HuH-7 (cell line): ENCODE measurements around the gene CHIT1.

Source experiments
- DNase-seq: peaks from one replicate; pipeline ENCODE4 v3.0.0; 2011; ENCODE audit warnings: low spot score

The CHIT1 gene

DNA sequence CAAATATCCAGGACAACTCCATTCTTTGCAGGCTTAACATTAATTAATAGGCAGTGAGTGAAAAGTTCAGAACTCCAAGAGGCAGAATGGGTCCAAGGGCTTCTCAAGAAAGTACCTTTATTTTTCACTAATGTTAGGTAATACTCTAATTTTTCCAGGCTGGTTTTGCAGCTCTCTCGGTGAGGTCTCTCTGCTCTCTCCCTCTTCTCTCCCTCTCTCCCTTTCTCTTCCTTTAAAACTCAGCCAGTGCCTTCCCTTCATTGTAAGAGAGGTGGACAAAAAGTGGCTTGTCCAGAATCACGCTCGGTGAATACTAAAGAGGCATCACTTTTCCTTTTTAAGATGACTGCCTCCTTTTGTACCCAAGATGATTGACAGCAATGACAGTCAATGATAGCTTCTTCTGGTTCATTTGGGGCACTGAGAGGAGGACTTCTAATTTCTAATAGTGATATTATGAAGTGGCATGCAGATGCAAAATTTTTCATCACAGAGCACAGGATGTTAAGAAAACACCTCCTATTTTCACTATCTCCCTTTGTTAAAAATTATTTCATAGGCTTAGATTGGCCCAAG, 41.7 kb downstream of the CHIT1 start:
- no peak for DNase-seq

DNA sequence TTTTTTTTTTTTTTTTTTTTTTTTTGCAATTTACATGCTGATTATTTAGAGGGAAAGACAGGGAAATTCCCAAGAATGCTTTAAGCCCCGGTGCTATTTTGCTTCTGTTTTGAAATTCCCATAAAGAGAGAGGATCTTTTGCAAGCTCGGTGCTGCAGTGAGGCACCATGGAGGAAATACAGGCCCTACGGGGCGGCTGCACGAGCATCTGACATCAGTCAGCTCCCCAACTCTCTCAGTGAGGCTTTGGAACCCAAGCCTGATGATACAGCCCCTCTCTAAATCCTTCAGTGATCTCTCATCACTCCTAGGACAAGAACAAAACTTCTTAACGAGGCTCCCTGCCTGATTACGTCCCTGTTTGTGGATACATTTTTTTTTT, 42.2 kb downstream of the CHIT1 start:
- no peak for DNase-seq

DNA sequence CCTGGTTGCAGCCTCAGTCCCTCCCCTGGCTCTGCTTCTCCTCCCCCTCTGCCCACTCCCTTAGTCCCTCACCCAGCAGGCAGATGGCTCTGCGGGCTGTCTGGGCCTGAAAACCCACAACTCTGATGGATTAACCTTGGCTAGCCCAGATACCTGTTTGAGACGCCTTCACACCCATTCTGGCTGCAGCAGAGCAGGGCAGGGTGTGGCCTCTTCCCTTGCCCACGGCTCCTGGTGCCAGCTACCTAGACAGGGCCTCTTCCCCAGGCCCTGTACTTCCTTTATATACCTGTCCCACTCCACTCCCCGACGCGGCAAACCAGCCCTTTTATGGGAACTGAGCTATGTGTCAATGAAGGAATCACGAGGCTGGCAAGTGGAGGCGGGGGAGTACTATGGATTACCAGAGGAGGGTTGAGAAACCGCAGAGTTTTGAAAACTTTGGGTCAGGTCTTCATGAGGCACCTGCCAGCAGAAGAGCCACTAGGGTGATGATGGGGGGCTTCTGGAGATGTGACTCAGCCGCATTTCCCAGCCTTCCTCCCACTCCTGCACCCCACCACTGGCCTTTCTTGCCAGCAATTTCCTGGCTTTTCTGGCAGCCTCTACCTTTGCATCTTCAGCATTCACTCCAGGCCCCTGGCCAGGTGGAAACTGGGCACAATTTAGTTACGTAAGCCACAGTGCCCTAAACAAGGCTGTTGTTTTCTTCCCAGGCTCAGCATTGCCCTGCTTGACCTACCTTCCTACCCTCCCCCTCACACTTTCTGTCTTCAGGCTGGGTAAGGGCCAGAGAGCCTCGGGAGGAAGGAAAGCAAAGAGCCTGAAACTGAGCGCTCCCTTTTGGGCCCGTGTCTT, 42.8 kb downstream of the CHIT1 start, which contains the start of gene CHI3L1:
Gene CHI3L1, minus strand, starts transcription at position 259 of the 858 bp plus-strand sequence. Its CDS starts 81 bp downstream, at position 178.
- DNase-seq: no peak

DNA sequence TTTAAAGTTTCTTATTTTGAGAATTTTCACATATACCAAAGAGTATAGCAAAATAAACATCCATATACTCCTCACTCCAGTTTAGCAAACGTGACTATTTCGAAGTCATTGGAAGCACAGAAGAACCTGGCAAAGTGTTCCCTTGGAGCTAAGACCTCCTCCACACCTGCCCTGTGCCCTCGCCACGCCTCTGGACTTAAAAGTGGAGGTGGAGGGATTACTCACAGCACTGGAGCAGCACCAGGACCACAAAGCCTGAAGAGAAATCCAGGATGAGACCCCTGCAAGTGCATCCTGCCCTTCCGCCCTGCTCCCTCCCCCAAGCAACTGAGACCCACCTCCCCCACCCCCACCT, 43.4 kb downstream of the CHIT1 start:
- no peak for DNase-seq

DNA sequence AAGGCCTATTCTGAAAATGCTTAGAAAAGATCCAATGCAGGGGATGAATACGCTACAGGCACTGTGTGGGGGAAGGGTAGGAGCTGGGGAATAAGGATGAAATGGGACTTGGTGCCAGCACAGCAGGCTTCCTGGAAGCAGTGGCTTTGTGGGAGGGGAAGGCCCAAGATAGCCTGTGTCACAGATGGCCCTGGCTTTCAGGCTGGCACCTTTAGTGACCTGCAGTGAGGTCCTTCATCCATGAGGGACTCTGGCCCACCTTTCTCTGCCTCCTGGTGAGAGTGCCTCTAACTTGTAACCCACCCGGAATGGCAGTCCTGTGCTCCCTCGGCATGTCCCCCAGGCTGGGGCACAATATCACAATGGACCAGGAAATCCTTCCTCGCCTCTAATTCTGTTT, 43.9 kb downstream of the CHIT1 start:
- no peak for DNase-seq

DNA sequence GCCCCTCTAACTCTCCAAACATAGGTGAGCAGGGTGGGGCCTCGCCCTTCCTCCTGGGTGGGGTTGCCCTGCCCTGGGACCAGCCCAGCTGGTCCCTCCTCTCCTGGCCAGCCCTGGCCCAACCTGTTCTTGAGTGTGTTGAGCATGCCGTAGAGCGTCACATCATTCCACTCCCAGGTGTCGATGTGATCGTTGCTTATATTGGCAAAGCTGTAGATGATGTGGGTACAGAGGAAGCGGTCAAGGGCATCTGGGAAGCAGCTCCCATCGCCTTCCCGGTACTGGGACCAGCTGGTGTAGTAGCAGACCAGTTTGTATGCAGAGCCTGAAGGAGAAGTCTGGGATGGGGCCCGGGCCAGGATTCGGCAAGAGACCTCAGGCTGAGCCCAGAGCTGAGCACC, 44.4 kb downstream of the CHIT1 start:
- no peak for DNase-seq

DNA sequence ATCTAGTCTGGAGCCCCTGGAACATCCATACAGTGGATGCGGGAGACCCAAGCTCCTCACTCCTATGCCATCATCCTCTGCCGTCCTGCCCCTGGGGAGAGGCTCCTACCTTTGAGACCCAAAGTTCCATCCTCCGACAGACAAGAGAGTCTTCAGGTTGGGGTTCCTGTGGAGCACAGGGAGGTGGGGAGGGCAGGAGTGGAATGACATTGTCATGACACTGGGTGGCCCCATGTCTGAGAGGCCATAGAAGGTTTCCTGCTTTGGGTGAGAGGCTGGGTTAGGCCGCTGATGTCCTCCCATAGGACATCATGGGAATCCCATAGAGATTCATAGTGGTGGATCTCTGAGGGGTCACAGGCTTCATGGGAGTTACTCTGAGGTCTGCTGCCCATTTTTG, 45.0 kb downstream of the CHIT1 start:
- no peak for DNase-seq

DNA sequence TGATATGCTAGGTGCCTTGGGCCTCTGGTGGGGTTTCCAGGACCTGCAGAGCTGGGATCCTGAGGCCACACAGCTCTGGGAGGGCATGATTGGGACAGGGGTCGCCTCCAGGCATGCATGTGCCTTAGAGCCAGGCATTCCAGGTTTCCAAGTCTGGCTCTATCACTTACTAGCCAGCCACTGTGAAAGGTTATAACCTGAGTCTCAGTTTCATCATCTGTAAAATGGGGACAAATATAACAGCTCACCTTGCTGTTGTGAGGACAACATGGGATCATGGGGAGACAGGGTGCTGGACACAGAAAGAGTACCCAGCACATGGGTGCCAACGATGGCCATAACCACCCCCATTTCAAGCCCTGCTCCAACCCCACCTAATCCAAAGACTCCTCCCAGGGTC, 45.6 kb downstream of the CHIT1 start:
- no peak for DNase-seq

DNA sequence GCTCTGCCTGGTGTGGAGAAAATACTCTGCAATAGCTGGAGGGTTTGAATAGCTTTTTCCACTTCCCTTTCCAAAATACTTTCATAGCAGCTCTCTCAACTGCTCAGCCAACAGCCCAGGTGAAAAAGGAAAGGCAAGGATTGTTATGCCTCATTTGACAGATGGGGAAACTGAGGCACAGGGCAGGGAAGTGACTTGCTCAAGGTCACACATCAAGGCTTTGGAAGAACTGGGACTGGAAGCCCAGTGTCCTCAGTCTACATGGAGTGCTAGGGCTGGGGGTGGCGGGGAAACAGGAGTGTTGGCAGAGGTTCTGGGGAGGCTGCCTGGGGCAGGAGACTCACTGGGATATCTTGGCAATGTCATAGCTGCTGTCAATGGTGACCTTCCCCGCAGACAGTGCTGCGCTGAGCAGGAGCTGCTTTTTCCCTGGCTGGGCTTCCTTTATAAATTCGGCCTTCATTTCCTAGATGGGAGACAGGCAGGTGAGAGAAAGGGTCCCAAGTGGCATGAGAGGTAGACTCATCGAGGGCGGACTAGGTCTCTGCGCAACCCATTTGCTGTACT, 47.0 kb downstream of the CHIT1 start:
- no peak for DNase-seq

DNA sequence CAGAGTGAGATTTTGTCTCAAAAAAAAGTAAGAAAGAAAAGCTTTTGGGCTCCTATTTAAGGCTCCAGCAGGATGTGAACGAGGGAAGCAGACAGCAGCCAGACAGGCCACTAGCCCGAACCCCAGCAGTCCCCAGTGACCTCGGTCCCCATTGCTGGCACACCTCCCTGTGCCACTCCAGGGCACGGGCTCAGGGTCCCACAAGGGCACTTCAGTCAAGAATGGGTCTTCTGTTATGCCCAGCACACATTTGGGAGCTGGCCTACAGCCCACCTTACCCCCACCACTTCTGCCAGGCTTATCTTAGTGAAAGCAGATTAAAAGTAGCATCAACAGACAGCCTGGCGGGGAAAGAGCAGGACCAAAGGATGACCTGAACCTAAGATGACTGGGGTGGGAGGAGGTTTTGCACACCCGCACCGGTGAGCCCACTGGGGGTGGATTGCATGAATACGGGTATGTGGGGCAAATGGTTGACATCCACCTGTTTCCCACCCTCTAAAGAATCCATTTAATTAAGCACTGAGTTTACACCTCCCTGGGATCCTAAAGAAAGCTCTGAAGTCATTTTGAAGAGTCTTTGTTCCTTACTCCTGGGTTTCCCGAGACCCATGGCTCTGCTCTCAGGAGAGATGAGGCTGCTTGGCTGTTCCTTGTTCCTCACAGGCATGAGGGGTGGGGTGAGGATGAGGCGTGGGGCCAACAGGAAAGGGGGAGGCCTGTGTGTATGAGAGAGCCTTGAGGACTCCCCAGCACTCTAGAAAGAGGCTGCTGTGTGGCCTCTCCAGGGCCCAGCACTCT, 47.7 kb downstream of the CHIT1 start:
- no peak for DNase-seq

DNA sequence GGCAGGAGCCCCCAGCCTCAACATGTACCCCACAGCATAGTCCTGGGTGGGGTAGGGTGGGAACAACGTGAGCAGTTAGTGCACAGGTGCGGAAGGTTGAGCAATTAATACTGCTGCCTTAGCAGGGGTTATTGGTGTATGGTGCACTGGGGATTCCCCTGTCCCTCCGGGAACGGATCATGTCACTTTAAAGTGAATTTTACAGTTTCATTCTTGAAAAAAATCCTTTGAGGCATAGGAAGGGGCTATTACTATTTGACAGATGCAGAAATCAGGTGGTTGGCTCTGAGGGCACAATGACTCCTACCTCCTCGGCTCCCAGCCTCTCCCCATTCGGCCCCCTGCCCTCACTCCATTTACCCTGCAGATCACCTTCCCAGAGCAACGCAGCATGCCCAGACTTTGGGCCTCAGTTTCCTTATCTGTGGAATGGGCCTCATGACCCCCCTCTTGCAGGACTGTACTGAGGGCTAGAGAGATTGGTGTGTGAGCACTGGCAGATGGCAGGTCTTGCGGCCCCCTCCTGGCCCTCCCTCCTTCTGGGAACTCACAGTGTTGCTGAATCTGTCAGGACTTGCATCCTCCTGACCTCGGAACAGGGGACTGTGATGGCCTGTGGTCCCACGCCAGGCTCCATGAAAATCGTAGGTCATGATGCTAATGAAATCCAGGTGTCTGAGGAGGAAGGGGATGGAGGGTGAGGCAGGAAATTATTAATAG, 48.7 kb downstream of the CHIT1 start:
- no peak for DNase-seq

DNA sequence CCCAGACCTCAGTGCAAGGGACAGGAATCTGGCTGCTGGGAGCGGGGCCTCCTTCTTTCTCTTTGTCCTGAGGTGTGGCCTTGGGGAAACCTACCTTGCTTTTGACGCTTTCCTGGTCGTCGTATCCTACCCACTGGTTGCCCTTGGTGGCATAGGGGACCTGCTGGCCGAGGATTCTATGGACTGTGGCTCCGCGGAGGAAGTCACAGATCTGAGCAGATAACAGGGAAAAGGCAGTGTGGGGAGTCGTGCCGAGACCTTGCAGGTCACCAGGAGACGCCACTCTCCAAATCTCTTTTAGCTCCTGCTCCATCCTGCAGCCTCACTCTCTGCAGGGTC, 49.8 kb downstream of the CHIT1 start:
- no peak for DNase-seq

DNA sequence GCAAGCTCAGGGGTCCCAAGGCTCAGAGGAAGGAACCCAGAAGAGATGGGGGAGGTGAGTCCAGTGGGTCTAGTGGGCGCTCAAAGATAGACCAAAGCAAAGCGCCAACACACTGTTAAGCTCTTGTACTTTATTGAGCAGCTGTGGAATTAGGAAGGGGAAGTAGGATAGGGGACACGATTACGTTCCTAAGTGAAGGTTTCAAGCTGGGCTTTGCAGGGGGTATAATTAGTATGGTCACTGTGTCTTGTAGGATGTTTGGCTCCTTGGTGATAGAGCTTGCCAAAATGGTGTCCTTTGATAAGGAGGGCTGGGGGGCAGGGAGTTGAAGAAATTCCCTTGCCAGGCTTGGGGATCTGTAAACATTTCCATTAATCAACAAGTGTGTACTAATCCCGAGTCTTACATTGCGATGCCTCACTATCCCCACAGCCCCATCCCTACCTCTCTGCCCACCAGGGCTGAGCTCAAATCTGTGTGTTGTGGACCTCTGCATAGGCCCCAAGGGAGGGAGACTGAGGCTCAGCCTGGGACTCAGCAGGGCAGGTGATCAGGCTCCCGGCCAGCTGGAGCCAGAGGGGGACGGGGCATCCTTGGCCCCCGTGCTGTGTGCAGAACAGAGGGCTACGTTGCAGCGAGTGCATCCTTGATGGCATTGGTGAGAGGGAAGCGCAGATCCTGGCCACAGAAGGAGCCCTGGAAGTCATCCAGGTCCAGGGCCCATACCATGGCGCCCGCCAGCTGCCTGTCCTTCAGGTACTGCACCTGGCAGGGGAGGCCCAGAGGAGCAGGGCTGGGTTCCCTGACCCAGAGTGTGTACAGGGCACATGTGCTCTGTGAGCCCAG, 50.4 kb downstream of the CHIT1 start:
- no peak for DNase-seq

DNA sequence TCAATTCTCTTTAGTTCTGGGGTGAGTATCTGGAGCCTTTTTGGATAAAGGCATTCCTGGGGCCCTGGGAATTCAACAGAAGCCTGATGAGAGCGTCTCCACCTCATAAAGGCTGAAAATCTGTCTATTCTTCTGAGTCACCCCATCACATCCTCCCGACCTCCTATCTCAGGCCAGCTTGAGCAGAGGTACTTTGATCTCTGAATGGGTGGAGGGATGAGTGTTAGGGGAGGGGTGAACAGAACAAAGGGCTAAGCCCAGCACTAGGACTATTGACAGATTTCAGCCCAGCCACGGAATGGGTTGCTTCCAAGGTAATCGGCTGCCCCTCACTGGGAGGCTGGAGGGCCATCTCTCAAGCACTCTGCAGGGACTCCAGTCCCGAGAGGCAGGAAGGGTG, 51.4 kb downstream of the CHIT1 start:
- DNase-seq: no peak

DNA sequence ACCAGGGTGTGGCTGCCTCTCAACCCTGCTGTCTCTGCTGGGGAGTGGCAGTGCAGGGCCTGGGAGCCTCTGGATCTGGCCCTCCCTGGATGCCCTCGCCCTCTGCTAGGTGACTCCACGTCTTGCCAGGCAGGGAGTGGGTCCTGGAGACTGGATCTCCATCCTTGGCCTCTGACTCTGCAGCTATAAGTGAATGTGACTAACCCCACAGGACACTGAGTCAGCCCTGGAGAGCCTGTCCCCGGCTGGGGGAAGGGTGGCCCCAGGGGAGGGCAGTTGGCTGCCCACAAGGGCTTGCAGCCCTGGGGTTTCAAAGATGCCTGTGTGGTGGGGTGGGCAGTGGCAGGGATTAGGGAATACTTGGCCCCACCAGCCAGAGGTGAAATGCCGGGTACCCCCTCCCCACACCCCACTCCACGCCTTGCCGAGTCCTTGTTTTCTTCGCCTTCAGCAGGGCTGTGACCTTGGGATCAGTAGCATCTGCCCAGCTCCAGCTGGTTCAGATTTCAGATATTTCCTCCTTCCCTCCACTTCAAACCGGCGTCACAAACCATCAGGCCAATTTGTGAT, 51.9 kb downstream of the CHIT1 start:
- no peak for DNase-seq

DNA sequence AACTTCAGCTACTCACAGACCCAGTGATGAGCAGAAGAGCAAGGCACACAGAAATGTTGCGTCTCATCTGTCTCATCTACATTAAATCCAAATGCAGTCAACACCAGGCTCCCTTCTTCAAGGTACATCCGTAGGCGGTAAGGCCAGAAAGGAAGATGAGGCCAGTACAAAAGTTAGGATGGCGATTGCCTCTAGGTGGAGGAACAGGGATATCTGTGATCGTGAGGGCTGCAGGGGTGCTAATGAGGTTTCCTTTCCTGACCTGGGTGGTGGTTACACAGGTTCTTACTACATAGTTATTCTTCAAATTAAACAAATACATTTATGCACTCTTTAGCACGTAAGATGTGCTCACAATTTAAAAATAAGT, 52.5 kb downstream of the CHIT1 start:
- no peak for DNase-seq

DNA sequence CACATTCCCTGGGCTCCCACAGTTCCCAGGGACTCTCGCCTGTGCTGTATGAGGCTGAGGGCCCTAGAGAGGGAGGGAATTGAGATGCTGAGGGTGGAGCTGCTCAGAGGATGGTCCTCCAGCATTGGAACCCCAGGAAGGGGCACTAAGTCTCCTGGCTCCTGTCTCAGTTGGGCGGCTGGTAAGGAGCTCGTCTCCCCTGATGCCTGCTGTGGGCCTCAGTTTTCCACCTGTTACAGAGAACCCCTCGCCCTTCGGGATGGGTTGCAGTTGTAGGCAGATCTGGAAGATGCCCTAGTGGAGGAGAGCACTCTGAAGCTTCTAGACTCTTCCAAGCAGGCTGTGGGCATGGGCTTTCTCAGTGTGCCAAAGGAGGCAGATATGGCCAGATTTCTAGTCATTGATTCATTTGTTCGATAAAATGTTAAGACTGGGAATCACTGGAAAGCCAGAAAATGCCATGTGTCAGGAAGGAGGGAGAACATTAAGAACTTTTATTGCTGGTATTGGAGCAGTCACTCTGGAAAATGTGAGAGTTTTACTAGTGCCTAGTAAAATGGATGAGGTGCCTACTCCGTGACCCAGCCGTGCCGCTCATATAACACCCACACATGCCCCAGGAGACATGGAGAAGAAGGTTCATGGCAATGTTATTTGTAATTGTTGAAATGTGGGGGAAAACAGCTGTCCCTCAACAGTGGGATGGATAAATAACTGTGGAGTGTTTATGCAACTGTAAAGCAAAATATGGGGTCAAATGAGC, 53.0 kb downstream of the CHIT1 start:
- DNase-seq: no peak

DNA sequence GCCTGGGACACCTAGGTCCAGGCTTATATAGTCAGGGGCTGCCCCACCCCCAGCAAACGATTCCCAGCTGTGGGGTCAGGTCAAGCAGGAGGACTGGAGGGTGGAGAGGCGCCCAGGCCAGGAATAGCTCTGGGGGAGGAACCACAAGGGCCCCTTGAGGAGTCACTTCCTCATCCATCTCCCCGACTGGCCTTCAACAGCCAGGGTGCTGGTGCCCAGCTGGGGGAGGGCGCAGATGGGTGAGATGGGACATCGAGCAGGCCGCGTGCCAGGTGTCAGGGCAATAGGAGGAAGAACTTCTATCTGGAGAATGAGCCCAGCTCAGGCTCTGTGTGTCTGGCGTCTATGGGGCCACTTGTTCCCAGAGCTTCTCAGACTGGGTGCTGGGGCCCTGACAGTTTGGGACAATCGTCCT, 53.6 kb downstream of the CHIT1 start:
- DNase-seq: no peak

DNA sequence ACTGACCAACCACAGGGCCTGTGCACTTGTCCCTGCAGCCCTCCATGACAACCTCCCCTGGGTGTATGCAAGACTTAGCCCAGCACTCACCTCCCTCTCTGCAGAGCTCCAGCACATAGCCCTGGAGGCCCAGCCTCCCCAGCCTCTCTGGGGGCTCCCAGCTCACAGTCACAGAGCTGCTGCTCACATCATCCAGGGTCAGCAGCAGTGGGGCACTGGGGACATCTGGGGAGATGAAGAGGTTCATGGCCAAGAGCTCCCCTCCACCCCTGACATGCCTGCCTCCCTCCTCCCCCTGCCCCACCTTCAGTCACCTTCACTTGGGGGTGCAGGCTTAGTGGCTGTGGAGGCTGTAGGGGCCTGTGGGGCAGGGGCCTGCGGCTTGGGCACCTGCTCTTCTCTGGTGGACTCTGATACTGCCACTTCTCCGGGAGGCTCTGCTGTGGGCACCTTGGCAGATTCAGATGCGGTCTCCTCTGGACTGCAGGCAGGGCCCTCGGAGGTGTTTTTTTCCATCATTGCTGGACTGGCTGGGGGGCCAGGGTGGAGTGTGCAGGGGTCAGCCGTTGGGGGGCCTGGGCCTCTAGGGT, 54.1 kb downstream of the CHIT1 start, which contains the start of gene MYBPH:
Gene MYBPH, minus strand, starts transcription at position 590 of the 590 bp plus-strand sequence. Its CDS starts 71 bp downstream, at position 519.
- DNase-seq: no peak
